Epidermal melanocyte (primary cell): ENCODE results near the gene TEX264.

Source experiments
- DNase-seq: peaks from one replicate; pipeline ENCODE4 v3.0.0; 2011; ENCODE audit warnings: low spot score; ENCODE audit not compliant: insufficient read length

TEX264 gene

DNA sequence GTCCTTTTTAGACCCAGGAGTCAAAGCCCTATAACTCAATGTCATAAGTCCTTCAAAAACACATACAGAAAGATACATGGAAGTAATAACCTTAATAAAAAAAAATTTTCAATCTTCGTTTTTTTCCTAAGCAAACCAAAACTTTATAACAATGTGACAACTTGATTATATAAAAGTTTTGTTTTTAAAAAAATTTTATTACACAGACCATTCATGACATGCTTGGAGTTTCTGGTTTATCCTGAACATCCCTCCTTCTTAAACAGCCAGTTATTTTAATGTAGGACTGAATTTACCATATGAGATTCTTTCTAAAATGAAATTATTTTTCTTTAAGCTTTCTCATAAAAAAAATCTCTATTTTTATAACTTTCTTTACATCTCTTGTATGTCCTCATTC lies 77.3 kb downstream of the TEX264 start:
- DNase-seq = no peak

DNA sequence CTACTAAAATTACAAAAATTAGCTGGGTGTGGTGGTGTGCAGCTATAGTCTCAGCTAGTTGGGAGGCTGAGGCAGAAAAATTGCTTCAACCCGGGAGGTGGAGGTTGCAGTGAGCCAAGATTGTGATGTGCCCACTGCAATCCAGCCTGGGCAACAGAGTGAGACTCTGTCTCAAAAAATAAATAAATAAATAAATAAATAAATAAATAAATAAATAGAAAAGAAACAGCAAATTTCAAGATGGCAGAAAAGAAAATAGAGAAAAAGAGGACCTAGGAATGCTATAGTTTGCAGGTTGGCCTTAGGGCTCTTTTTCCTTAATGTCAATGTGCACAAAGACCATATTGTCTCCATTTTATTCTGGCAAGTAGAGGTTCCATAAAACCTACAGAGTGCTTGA lies 79.8 kb downstream of the TEX264 start:
- DNase-seq = no peak

- no peak for DNase-seq
Measured at GRCh38 chr3:51751287-51751686, 80.2 kb downstream of the TEX264 start.
